IPS DF 4.7 (cell line): ENCODE measurements around the gene LCE2C.
"Not testable (repeated sequence)": the region's sequence is repeated elsewhere in the genome, so short reads cannot be mapped to it uniquely, and the experiment has no call there.

Experiments used
- DNase-seq: peaks from one replicate; pipeline ENCODE4 v3.0.0-alpha.2; 2013; ENCODE audit warnings: low spot score; ENCODE audit errors: extremely low read depth

LCE2C gene

GRCh38 chr1:152674983-152675382, at the start of gene LCE2C:
Gene LCE2C, plus strand, starts transcription at chr1:152675279. Its CDS starts 737 bp downstream, at chr1:152676016.
- not testable (repeated sequence) for DNase-seq

GRCh38 chr1:152626744-152627143, 48.3 kb upstream of the LCE2C start:
- DNase-seq: no peak

- no peak for DNase-seq
These were observed 44.5 kb upstream of the LCE2C start for GRCh38 chr1:152630596-152630995.

GRCh38 chr1:152640351-152640750, 34.7 kb upstream of the LCE2C start:
- no peak for DNase-seq

GRCh38 chr1:152643945-152644344, 31.1 kb upstream of the LCE2C start:
- no peak for DNase-seq

- no peak for DNase-seq
These were observed 29.9 kb upstream of the LCE2C start for GRCh38 chr1:152645146-152645545.

GRCh38 chr1:152646656-152647055, 28.4 kb upstream of the LCE2C start:
- no peak for DNase-seq

GRCh38 chr1:152654110-152654509, 21.0 kb upstream of the LCE2C start:
- DNase-seq: peak; percentile 60

- DNase-seq: no peak
These were observed 18.6 kb upstream of the LCE2C start for GRCh38 chr1:152656459-152656858.

- no peak for DNase-seq
These were observed 17.4 kb upstream of the LCE2C start for GRCh38 chr1:152657677-152658076.

- no peak for DNase-seq
These were observed 16.4 kb upstream of the LCE2C start for GRCh38 chr1:152658649-152659048.

GRCh38 chr1:152663098-152663497, 12.0 kb upstream of the LCE2C start, which contains the start of gene LCE2D:
Gene LCE2D, plus strand, starts transcription at chr1:152663380. Its CDS starts 726 bp downstream, at chr1:152664106.
- no peak for DNase-seq

- not testable (repeated sequence) for DNase-seq
These were observed 8.9 kb upstream of the LCE2C start for GRCh38 chr1:152666171-152666570.

- no peak for DNase-seq
These were observed 7.4 kb upstream of the LCE2C start for GRCh38 chr1:152667648-152668047.

GRCh38 chr1:152673016-152673415, 2.1 kb upstream of the LCE2C start:
- no peak for DNase-seq

- DNase-seq: no peak
These were observed 4.4 kb downstream of the LCE2C start for GRCh38 chr1:152679459-152679858.

- DNase-seq: no peak
These were observed 6.5 kb downstream of the LCE2C start for GRCh38 chr1:152681616-152682015.

- no peak for DNase-seq
These were observed 8.8 kb downstream of the LCE2C start for GRCh38 chr1:152683846-152684245.

- not testable (repeated sequence) for DNase-seq
These were observed 10.7 kb downstream of the LCE2C start, which contains the start of gene LCE2B for GRCh38 chr1:152685823-152686222. Gene LCE2B, plus strand, starts transcription at chr1:152686123. Its CDS starts 721 bp downstream, at chr1:152686844.

GRCh38 chr1:152697701-152698600, 22.9 kb downstream of the LCE2C start, which contains the start of gene LCE2A:
Gene LCE2A, plus strand, starts transcription at chr1:152698345. Its CDS starts 557 bp downstream, at chr1:152698902.
- no peak for DNase-seq

GRCh38 chr1:152699746-152700145, 24.7 kb downstream of the LCE2C start:
- DNase-seq: no peak

GRCh38 chr1:152707860-152708259, 32.8 kb downstream of the LCE2C start, which contains the start of gene LCE4A:
Gene LCE4A, plus strand, starts transcription at chr1:152708160. Its CDS starts 916 bp downstream, at chr1:152709076.
- DNase-seq: no peak

- no peak for DNase-seq
These were observed 43.2 kb downstream of the LCE2C start for GRCh38 chr1:152718238-152718637.
